ENCODE measurements around the gene STXBP5. TPM values are rescaled to one million over a fixed set of nuclear protein-coding genes. Genes with fewer than 3 reads are reported as not detected.

STXBP5 gene
- total and polyA plus RNA-seq, 2 of the 4 experiments (the other 2 are of a cell fraction) = 13.2 to 46.4 TPM

GRCh38 chr6:147301070-147301469, 96.9 kb downstream of the STXBP5 start:
- Histone ChIP-seq H3K4me2 (ENCODE audit: low read depth, low read length) (no peak overlapping the region), H3K79me1 (ENCODE audit: low read depth in 1 of 2, low read length in 2 of 2) (no peaks in the 10 kb centered on the region; a peak in 1 of 4 replicates), H3K9ac (ENCODE audit: low read depth, low read length) (no peak overlapping the region), H3K18ac (ENCODE audit: low read depth, low read length) (no peak overlapping the region), H2AK5ac (ENCODE audit: low read depth, low read length) (no peak overlapping the region), H3K9me3 (ENCODE audit: control insufficient read depth, insufficient read depth, low read length) (peaks cover 16% of the 10 kb centered on the region), H3K14ac (replicated peaks; ENCODE audit: low read depth, low read length) (no peak overlapping the region), H3K36me3 (ENCODE audit: control insufficient read depth, insufficient read depth, low read length) (peaks cover 19% of the 10 kb centered on the region), H2BK5ac (ENCODE audit: low read depth, low read length, poor library complexity, severe bottlenecking) (no peak overlapping the region), H3K4me1 (ENCODE audit: control insufficient read depth, insufficient read depth, low read length) (no peaks in the 10 kb centered on the region), H2BK20ac (ENCODE audit: low read depth, low read length) (no peak overlapping the region), H3K56ac (ENCODE audit: extremely low read depth, insufficient read depth, low read length) (no peak overlapping the region), H3K27me3 (ENCODE audit: control insufficient read depth, insufficient read depth, low read length) (no peaks in the 10 kb centered on the region), H3K4ac (ENCODE audit: low read depth, low read length) (no peak overlapping the region), H2AK9ac (replicated peaks; ENCODE audit: low read depth, low read length, poor library complexity) (no peak overlapping the region), H3K4me3 (ENCODE audit: insufficient read depth, low read depth, low read length) (no peak overlapping the region), H4K91ac (ENCODE audit: insufficient read depth, low read depth, low read length) (no peak overlapping the region), H3K9me1 (ENCODE audit: insufficient read depth, low read length) (no peaks in the 10 kb centered on the region), H2BK15ac (ENCODE audit: low read depth, low read length) (no peak overlapping the region), H3K23ac (ENCODE audit: low read depth, low read length) (no peak overlapping the region), H4K20me1 (ENCODE audit: insufficient read depth, low read length) (no peaks in the 10 kb centered on the region), H2BK120ac (ENCODE audit: low read depth, low read length) (no peak overlapping the region), H3K27ac (ENCODE audit: insufficient read depth, low read length) (no peak overlapping the region), H4K8ac (ENCODE audit: low read depth in 2 of 2, low read length in 2 of 2) (no peak overlapping the region), H4K5ac (ENCODE audit: low read depth, low read length) (no peak overlapping the region), H2AFZ (replicated peaks; ENCODE audit: low read length, poor library complexity) (no peak overlapping the region)
- DNase-seq (no peak), ATAC-seq (ENCODE audit: low read depth) (no peak)
- intact Hi-C loops (cut with micrococcal nuclease) (no loop called here), in situ Hi-C loops (cut with MboI; ENCODE audit: low sequenced_read_pairs) (no loop called here), dilution Hi-C loops (cut with HindIII; ENCODE audit: low sequenced_read_pairs, unreplicated experiment) (no loop called here)
- CTCF ChIA-PET = no interaction called here
- BruUV-seq (replicated peaks) = no TSS peak
- POLR2A ChIA-PET (ENCODE audit: unreplicated experiment) = no interaction called here
- TF ChIP-seq MAFK (IDR thresholded peaks at IDR 0.05; ENCODE audit: low read depth, low read length) (no peak), SMC3 (IDR thresholded peaks at IDR 0.05; ENCODE audit: low read depth, low read length) (no peak), CHD1 (IDR thresholded peaks at IDR 0.05; ENCODE audit: low read depth, low read length) (no peak), POLR2A (IDR thresholded peaks at IDR 0.05; ENCODE audit: low read depth, low read length) (no peak)
- WGBS, 2 experiments (ENCODE audit: extremely low coverage in 2 of 2, insufficient read length in 1 of 2) = no CpG with 5 or more reads among the region's 1 CpG

Data from IMR-90 (cell line).